ENCODE measurements around the gene TNFRSF1B.

Gene TNFRSF1B

GRCh38 chr1:12136916-12137610, 29.7 kb upstream of the TNFRSF1B start:
- no peak for TF ChIP-seq ZNF274 (IDR thresholded peaks at IDR 0.05; ENCODE audit: low read depth, low read length)

GRCh38 chr1:12138196-12139168, 28.3 kb upstream of the TNFRSF1B start:
- H3K4me3 ChIP-seq (ENCODE audit: low read length) = no peak overlapping the region
- TF ChIP-seq ZNF274 (IDR thresholded peaks at IDR 0.05; ENCODE audit: low read depth, low read length) = no peak

More at GRCh38 chr1:12136916-12137610, 29.7 kb upstream of the TNFRSF1B start:
- H3K4me3 ChIP-seq (ENCODE audit: low read length) = no peak overlapping the region

- H3K4me3 ChIP-seq (ENCODE audit: low read length) = no peak overlapping the region
- no peak for TF ChIP-seq ZNF274 (IDR thresholded peaks at IDR 0.05; ENCODE audit: low read depth, low read length)
Observed at GRCh38 chr1:12140016-12140415, 26.8 kb upstream of the TNFRSF1B start.

- H3K4me3 ChIP-seq (ENCODE audit: low read length) = no peak overlapping the region
- no peak for TF ChIP-seq ZNF274 (IDR thresholded peaks at IDR 0.05; ENCODE audit: low read depth, low read length)
Observed at GRCh38 chr1:12140515-12141162, 26.2 kb upstream of the TNFRSF1B start.

- TF ChIP-seq ZNF274 (IDR thresholded peaks at IDR 0.05; ENCODE audit: low read depth, low read length) = no peak
- no peak overlapping the region for H3K4me3 ChIP-seq (ENCODE audit: low read length)
Observed at GRCh38 chr1:12141163-12141850, 25.5 kb upstream of the TNFRSF1B start.

GRCh38 chr1:12142141-12142823, 24.5 kb upstream of the TNFRSF1B start:
- no peak overlapping the region for H3K4me3 ChIP-seq (ENCODE audit: low read length)
- TF ChIP-seq ZNF274 (IDR thresholded peaks at IDR 0.05; ENCODE audit: low read depth, low read length) = no peak

GRCh38 chr1:12142891-12143630, 23.7 kb upstream of the TNFRSF1B start:
- no peak overlapping the region for H3K4me3 ChIP-seq (ENCODE audit: low read length)
- TF ChIP-seq ZNF274 (IDR thresholded peaks at IDR 0.05; ENCODE audit: low read depth, low read length) = no peak

GRCh38 chr1:12143631-12144155, 23.1 kb upstream of the TNFRSF1B start:
- TF ChIP-seq ZNF274 (IDR thresholded peaks at IDR 0.05; ENCODE audit: low read depth, low read length) = no peak

GRCh38 chr1:12144236-12144635, 22.6 kb upstream of the TNFRSF1B start:
- no peak overlapping the region for H3K4me3 ChIP-seq (ENCODE audit: low read length)
- TF ChIP-seq ZNF274 (IDR thresholded peaks at IDR 0.05; ENCODE audit: low read depth, low read length) = no peak

More at GRCh38 chr1:12143631-12144155, 23.1 kb upstream of the TNFRSF1B start:
- no peak overlapping the region for H3K4me3 ChIP-seq (ENCODE audit: low read length)

- no peak for TF ChIP-seq ZNF274 (IDR thresholded peaks at IDR 0.05; ENCODE audit: low read depth, low read length)
- no peak overlapping the region for H3K4me3 ChIP-seq (ENCODE audit: low read length)
Observed at GRCh38 chr1:12144969-12145368, 21.8 kb upstream of the TNFRSF1B start.

- no peak overlapping the region for H3K4me3 ChIP-seq (ENCODE audit: low read length)
- no peak for TF ChIP-seq ZNF274 (IDR thresholded peaks at IDR 0.05; ENCODE audit: low read depth, low read length)
Observed at GRCh38 chr1:12145616-12146342, 21.0 kb upstream of the TNFRSF1B start.
